ENCODE measurements around the gene TROAP.

Gene TROAP

DNA sequence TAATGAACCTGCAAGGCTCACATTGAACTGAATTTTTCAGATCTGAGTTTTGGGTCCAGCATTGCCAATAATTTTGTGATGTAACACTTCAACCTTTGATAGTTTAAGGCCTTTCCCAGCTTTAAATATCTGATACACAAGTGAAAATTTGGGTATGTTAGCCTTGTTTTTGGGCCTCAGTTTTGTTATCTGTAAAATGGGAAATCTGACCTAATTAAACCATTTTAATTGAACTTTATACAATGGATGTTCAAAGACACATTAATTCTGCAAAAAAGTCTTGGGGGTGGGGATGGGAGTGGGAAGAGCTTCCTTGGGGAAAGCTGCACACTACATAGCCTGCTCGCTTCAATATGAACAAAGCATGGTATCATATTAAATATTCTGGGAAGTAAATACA lies 39.0 kb downstream of the TROAP start:
- no peak for DNase-seq
- H3K27me3 ChIP-seq = no peaks in the 10 kb centered on the region
- H3K9me3 ChIP-seq = no peaks in the 10 kb centered on the region
- H3K4me1 ChIP-seq = no peaks in the 10 kb centered on the region; the same call in 1 of the 2 replicates
- H3K36me3 ChIP-seq = no peaks in the 10 kb centered on the region
- H3K4me3 ChIP-seq (ENCODE audit: low read depth, low read length) = no peak overlapping the region
- TF ChIP-seq, protein P1, sequence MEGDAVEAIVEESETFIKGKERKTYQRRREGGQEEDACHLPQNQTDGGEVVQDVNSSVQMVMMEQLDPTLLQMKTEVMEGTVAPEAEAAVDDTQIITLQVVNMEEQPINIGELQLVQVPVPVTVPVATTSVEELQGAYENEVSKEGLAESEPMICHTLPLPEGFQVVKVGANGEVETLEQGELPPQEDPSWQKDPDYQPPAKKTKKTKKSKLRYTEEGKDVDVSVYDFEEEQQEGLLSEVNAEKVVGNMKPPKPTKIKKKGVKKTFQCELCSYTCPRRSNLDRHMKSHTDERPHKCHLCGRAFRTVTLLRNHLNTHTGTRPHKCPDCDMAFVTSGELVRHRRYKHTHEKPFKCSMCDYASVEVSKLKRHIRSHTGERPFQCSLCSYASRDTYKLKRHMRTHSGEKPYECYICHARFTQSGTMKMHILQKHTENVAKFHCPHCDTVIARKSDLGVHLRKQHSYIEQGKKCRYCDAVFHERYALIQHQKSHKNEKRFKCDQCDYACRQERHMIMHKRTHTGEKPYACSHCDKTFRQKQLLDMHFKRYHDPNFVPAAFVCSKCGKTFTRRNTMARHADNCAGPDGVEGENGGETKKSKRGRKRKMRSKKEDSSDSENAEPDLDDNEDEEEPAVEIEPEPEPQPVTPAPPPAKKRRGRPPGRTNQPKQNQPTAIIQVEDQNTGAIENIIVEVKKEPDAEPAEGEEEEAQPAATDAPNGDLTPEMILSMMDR (IDR thresholded peaks at IDR 0.05; ENCODE audit: low read depth, low read length) = no peak

DNA sequence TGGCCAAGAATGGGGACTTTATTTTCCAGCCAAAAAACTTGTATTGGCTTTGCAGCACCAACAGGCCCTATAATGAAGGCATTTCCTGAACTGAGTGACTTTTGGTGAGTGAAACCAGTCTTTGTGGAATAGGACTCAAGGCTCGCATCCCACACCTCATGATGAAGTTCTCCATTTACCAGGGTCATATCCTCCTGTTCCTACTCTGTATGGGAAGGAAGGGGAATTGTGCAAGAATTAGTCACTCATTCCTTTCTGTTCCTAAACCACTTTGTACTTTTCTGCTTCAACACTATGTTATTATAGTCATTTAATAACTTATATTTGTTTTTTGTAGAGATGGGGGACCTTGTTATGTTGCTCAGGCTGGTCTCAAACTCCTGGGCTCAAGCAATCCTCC lies 41.9 kb downstream of the TROAP start:
- DNase-seq = no peak
- H3K9me3 ChIP-seq = no peaks in the 10 kb centered on the region
- H3K4me3 ChIP-seq (ENCODE audit: low read depth, low read length) = no peak overlapping the region
- TF ChIP-seq, protein P1 (IDR thresholded peaks at IDR 0.05; ENCODE audit: low read depth, low read length) = no peak
- H3K27me3 ChIP-seq = no peaks in the 10 kb centered on the region
- H3K36me3 ChIP-seq = no peaks in the 10 kb centered on the region
- H3K4me1 ChIP-seq = no peaks in the 10 kb centered on the region; the same call in 1 of the 2 replicates

DNA sequence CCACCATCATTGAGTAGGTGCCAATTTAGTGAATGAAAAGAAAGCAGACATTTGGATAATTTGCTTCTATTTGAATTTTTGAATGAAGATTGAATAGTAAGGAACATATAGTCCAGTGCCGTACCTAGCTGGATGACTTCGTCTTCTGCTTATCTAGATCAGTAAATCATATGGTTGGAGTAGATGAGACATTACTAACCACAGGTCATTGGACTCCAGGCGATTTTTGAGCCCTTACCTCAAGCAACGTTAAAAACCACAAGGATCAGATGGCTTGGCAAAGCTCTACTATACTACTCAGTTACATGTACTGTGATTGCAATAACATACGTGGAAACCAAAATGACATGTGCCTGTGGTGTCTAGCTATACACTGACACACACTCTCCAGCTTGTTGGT lies 42.5 kb downstream of the TROAP start:
- Histone ChIP-seq H3K36me3 (no peaks in the 10 kb centered on the region), H3K9me3 (no peaks in the 10 kb centered on the region), H3K4me3 (ENCODE audit: low read depth, low read length) (no peak overlapping the region; the same call in 1 of the 2 replicates), H3K4me1 (no peaks in the 10 kb centered on the region; the same call in none of the 2 replicates), H3K27me3 (no peaks in the 10 kb centered on the region)
- no peak for DNase-seq
- TF ChIP-seq, protein P1 (IDR thresholded peaks at IDR 0.05; ENCODE audit: low read depth, low read length) = no peak

DNA sequence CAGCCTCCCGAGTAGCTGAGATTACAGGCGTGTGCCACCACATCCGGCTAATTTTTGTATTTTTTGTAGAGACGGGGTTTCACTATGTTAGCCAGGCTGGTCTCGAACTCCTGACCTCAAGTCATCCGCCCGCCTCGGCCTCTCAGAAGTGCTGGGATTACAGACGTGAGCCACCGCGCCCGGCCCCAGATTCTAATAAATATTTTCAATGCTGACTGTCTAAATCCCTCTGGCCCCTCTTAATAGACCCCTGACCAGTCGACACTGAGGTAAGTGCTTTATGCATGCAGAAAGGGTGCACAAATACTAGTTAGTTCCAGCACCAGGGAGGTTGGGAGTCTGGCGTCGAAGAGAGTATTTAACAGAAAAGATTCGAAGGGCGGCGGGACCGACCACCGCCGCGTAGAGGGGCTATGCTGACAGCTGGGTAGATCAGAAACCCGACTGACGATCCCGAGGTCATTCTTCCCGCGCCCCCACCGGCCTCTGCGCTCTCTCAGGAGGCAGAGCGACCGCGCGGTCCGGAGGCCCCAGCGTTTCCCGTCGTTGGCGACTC lies 43.1 kb downstream of the TROAP start:
- Histone ChIP-seq H3K9me3 (no peaks in the 10 kb centered on the region), H3K27me3 (no peaks in the 10 kb centered on the region), H3K4me1 (no peaks in the 10 kb centered on the region; the same call in none of the 2 replicates), H3K36me3 (peaks cover 2% of the 10 kb centered on the region; the same call in 1 of the 2 replicates), H3K4me3 (ENCODE audit: low read depth, low read length) (peak overlapping the region; percentile 96)
- TF ChIP-seq, protein P1 (IDR thresholded peaks at IDR 0.05; ENCODE audit: low read depth, low read length) = no peak
- DNase-seq = no peak

DNA sequence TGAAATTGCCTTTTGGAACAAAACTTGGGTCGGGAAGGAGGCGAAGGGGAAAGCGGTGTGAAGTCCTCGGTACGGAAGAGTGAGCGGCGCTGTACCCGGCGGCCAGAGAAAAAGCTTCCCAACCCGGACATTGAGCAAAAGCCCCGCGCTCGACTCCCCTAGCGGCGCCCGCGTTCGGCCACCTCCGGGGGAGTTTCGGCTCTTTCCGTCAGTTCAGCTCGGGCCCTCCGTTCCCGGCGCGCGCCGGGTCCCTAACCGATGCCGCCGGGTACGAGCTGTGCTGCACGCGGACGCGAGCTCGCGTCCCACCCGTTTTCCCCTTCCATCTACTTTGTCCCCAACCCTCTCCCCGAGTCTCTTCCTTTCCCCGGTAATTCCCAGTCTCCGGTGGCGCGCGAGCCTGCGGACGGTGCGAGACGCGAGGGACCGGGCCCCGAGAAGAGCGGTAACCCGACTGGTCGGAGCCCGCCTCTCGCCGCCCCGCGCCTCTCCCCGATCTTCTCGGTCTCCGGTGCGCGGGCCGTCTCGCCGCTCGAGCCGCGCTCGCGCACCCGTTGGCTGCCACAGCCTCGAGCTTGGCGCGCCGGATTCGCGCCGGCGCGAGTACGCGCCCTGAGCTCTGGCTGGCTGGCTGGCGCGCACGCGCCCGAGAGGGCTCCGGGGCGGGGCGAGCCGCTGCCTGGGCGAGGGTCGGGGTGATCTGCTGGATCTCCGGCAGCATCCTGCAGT lies 43.8 kb downstream of the TROAP start:
- peaks cover 2% of the 10 kb centered on the region; the same call in 1 of the 2 replicates for H3K36me3 ChIP-seq
- no peaks in the 10 kb centered on the region; the same call in none of the 2 replicates for H3K4me1 ChIP-seq
- peak; percentile 94 for DNase-seq
- TF ChIP-seq, protein P1 (IDR thresholded peaks at IDR 0.05; ENCODE audit: low read depth, low read length) = peak; percentile 17; the same call in 1 of the 2 replicates
- H3K27me3 ChIP-seq = no peaks in the 10 kb centered on the region
- peak overlapping the region; percentile 96 for H3K4me3 ChIP-seq (ENCODE audit: low read depth, low read length)
- no peaks in the 10 kb centered on the region for H3K9me3 ChIP-seq
